H1 (cell line): ENCODE results near the gene SLC66A3. TPM values are rescaled to one million over a fixed set of nuclear protein-coding genes. Genes with fewer than 3 reads are reported as not detected.

Source experiments
- CHD2 ChIP-seq: IDR thresholded peaks from 2 replicates; pipeline ENCODE4 v1.6.1; 2012; ENCODE audit warnings: low read length, improper control_type of control experiment
- PHF8 ChIP-seq: fragments of 200-600 bp; sonication (generic); conservative IDR thresholded peaks from 2 replicates; pipeline ENCODE4 v1.7.1; 2012; ENCODE audit warnings: low read depth, mild to moderate bottlenecking, inconsistent platforms, low read length, moderate library complexity
- polyA plus RNA-seq, 7 experiments: library from polyadenylated mRNA; depleted of rRNA in 3 of 7; stranded (reverse) in 5 of 7; unstranded in 2 of 7; fragments of >200 nt in 5 of 7; fragments of 200-250 nt in 2 of 7; gene quantifications; 1 replicate in 5 of 7; 2 replicates in 1 of 7; 4 replicates in 1 of 7; pipeline versions ENCODE4 v1.2.1 to v1.2.3, GENCODE V29; 2011 to 2013; ENCODE audit warnings: missing spikeins in 2 of 7, mixed read lengths in 2 of 7
- total RNA-seq: library from RNA; stranded (reverse); fragmentation: NEBNext Ultra II Directional; extraction: Animal tissue kit (Norgen Biotek cat#: 25700); gene quantifications from 2 replicates; pipeline ENCODE4 v1.2.1, GENCODE V29; 2021

Gene SLC66A3
- total and polyA plus RNA-seq, 2 of the 8 experiments (the other 6 are each of a cell fraction or from before 2014, with no cell fraction given), result 8.7 to 27.8 TPM

GRCh38 chr2:11124760-11125068 is 30.6 kb upstream of the SLC66A3 start (continued):
- TF ChIP-seq PHF8, result no peak
- TF ChIP-seq CHD2, result no peak
